ENCODE data around the gene AOPEP. TPM values are rescaled to one million over a fixed set of nuclear protein-coding genes. Genes with fewer than 3 reads are reported as not detected.

Gene AOPEP
- total and polyA plus RNA-seq, 2 donors (not counting 3 experiments of a cell fraction or from before 2014, with no cell fraction given): 20.2 to 41.6 TPM

GRCh38 chr9:95095641-95096355 lies 369.3 kb downstream of the AOPEP start:
- Histone ChIP-seq H3K9ac (replicated peaks; ENCODE audit: extremely low read depth, insufficient read depth, low read length) (no peak overlapping the region), H4K20me1 (replicated peaks; ENCODE audit: control insufficient read depth, extremely low read depth, insufficient read depth, low read length) (no peaks in the 10 kb centered on the region), H3K9me3 (replicated peaks; ENCODE audit: control insufficient read depth, insufficient read depth, low read length) (no peaks in the 10 kb centered on the region), H3K27ac (ENCODE audit: insufficient read depth, low read depth, low read length) (no peak overlapping the region), H3K36me3 (ENCODE audit: control insufficient read depth in 2 of 2, extremely low read depth in 1 of 2, insufficient read depth in 2 of 2, low read length in 2 of 2) (peaks cover 2 to 3% of the 10 kb centered on the region in 2 experiments), H3K9me1 (replicated peaks; ENCODE audit: control insufficient read depth, extremely low read depth, insufficient read depth, low read length) (no peaks in the 10 kb centered on the region), H3K27me3 (ENCODE audit: control insufficient read depth in 2 of 2, insufficient read depth in 2 of 2, low read length in 2 of 2) (no peaks in the 10 kb centered on the region), H3K4me3 (replicated peaks in 1 of 3; ENCODE audit: insufficient read depth in 1 of 3, low read depth in 1 of 3, low read length in 3 of 3) (no peak overlapping the region), H2AFZ (ENCODE audit: low read depth, low read length) (no peak overlapping the region), H3K4me2 (ENCODE audit: insufficient read depth, low read length) (no peak overlapping the region), H3K4me1 (ENCODE audit: control insufficient read depth, extremely low read depth, insufficient read depth, low read length) (peaks cover 6% of the 10 kb centered on the region), H3K79me2 (ENCODE audit: control insufficient read depth, insufficient read depth, low read length) (no peaks in the 10 kb centered on the region)
- ChIA-PET POLR2A (no interaction called here), CTCF (interaction anchor here (0.8 to 2.9 kb wide), 5 partner anchors 32 to 427 kb away, joined by 3 to 13 read pairs (median 5); no protein-coding TSS in a partner anchor)
- intact Hi-C loops (cut with micrococcal nuclease) (loop anchor here (1.0 kb wide), 1 partner anchor 30 kb away; no protein-coding TSS in a partner anchor), dilution Hi-C loops (cut with MboI; ENCODE audit: extremely low pct_ligation_motif_present, low sequenced_read_pairs) (no loop called here)
- FAIRE-seq: no peak
- no TSS peak for BruUV-seq (replicated peaks)
- DNase-seq (ENCODE audit: low read depth, low spot score): no peak
- TF ChIP-seq POLR2A (IDR thresholded peaks at IDR 0.05; ENCODE audit: low read depth, low read length): no peak
- TF ChIP-seq EZH2 (IDR thresholded peaks at IDR 0.05; ENCODE audit: borderline replicate concordance, low read depth, low read length, severe bottlenecking): no peak
- no peak for TF ChIP-seq MYC (IDR thresholded peaks at IDR 0.05; ENCODE audit: low read depth, low read length)
- TF ChIP-seq JUN (IDR thresholded peaks at IDR 0.05; ENCODE audit: borderline replicate concordance, insufficient read depth, insufficient read length, low read depth): no peak
- no peak for TF ChIP-seq FOS (IDR thresholded peaks at IDR 0.05; ENCODE audit: borderline replicate concordance, insufficient read depth, low read length)
- no peak for TF ChIP-seq MAX (IDR thresholded peaks at IDR 0.05; ENCODE audit: insufficient read depth, insufficient read length)
- TF ChIP-seq GATA2 (IDR thresholded peaks at IDR 0.05; ENCODE audit: insufficient read depth, insufficient read length, low read depth, low read length): no peak
- no peak for TF ChIP-seq POLR2AphosphoS5 (IDR thresholded peaks at IDR 0.05; ENCODE audit: insufficient read depth, low read depth, low read length)
- TF ChIP-seq CTCF (IDR thresholded peaks at IDR 0.05; ENCODE audit: extremely low read depth in 1 of 2, insufficient read depth in 1 of 2, low read depth in 1 of 2, low read length in 2 of 2): no peak

All from endothelial cell of umbilical vein (primary cell).